ENCODE data around the gene PSG11. TPM values are rescaled to one million over a fixed set of nuclear protein-coding genes. Genes with fewer than 3 reads are reported as not detected.

Gene PSG11
- total and polyA plus RNA-seq, 9 of the 15 experiments (the other 6 are each of a cell fraction or from before 2014, with no cell fraction given): not detected

GRCh38 chr19:42961119-42961518 is 65.2 kb downstream of the PSG11 start:
- FAIRE-seq (no peak), ATAC-seq (no peak), DNase-seq (ENCODE audit: extremely low read depth in 1 of 4, low spot score in 3 of 4) (no peak)
- no peaks in the 10 kb centered on the region for H4K20me1 ChIP-seq (replicated peaks; ENCODE audit: control insufficient read depth, insufficient read depth, low read length)
- no peaks in the 10 kb centered on the region for H3K4me1 ChIP-seq (replicated peaks in 1 of 2; ENCODE audit: control insufficient read depth in 2 of 2, insufficient read depth in 2 of 2, low read length in 2 of 2)
- H3K9me1 ChIP-seq (ENCODE audit: control insufficient read depth, insufficient read depth, low read length): no peaks in the 10 kb centered on the region
- intact Hi-C loops (cut with micrococcal nuclease) (no loop called here), in situ Hi-C loops (cut with MboI) (no loop called here)
- no peaks in the 10 kb centered on the region for H3K27me3 ChIP-seq (ENCODE audit: control insufficient read depth in 2 of 2, insufficient read depth in 2 of 2, low read length in 2 of 2)
- no peak for TF ChIP-seq USF1 (CRISPR knock-in tag; IDR thresholded peaks at IDR 0.05)
- no peak for TF ChIP-seq TSHZ1 (CRISPR knock-in tag; IDR thresholded peaks at IDR 0.05)
- TF ChIP-seq TRIM24 (IDR thresholded peaks at IDR 0.05): no peak
- TF ChIP-seq NFYB (IDR thresholded peaks at IDR 0.05; ENCODE audit: extremely low read depth, insufficient read length): no peak
- no peak for TF ChIP-seq CHD1 (IDR thresholded peaks at IDR 0.05; ENCODE audit: low read length)
- no peak for TF ChIP-seq DDX20 (tag; IDR thresholded peaks at IDR 0.05; ENCODE audit: low read depth)
- TF ChIP-seq MYBL2 (IDR thresholded peaks at IDR 0.05; ENCODE audit: low read depth): no peak
- TF ChIP-seq MYBL2 (CRISPR knock-in tag; IDR thresholded peaks at IDR 0.05; ENCODE audit: borderline replicate concordance): no peak
- TF ChIP-seq SREBF2 (CRISPR knock-in tag; IDR thresholded peaks at IDR 0.05): no peak
- no peak for TF ChIP-seq ZNF780A (CRISPR knock-in tag; IDR thresholded peaks at IDR 0.05)
- no peak for TF ChIP-seq NUFIP1 (IDR thresholded peaks at IDR 0.05; ENCODE audit: partially characterized antibody)
- no peak for TF ChIP-seq MCM5 (IDR thresholded peaks at IDR 0.05; ENCODE audit: low read depth)
- TF ChIP-seq HDAC3 (IDR thresholded peaks at IDR 0.05; ENCODE audit: borderline replicate concordance, partially characterized antibody): no peak
- no peak for TF ChIP-seq PYGO2 (tag; IDR thresholded peaks at IDR 0.05)
- TF ChIP-seq L3MBTL2 (IDR thresholded peaks at IDR 0.05): no peak
- TF ChIP-seq MTA3 (IDR thresholded peaks at IDR 0.05; ENCODE audit: borderline replicate concordance): no peak
- no peak for TF ChIP-seq ZNF354B (CRISPR knock-in tag; IDR thresholded peaks at IDR 0.05)
- TF ChIP-seq KAT2B (IDR thresholded peaks at IDR 0.05; ENCODE audit: low read depth, low read length): no peak
- TF ChIP-seq POLR2G (IDR thresholded peaks at IDR 0.05; ENCODE audit: low read depth, low read length): no peak
- TF ChIP-seq NFATC3 (IDR thresholded peaks at IDR 0.05): no peak
- no peak for TF ChIP-seq PRPF4 (IDR thresholded peaks at IDR 0.05; ENCODE audit: insufficient read depth, low read depth, low read length, poor library complexity, severe bottlenecking)
- H3K9me3 ChIP-seq (replicated peaks; ENCODE audit: control insufficient read depth, insufficient read depth, low read depth, low read length): no peaks in the 10 kb centered on the region
- H3K9ac ChIP-seq (ENCODE audit: insufficient read depth in 1 of 2, low read depth in 2 of 2, low read length in 2 of 2): no peak overlapping the region
- 3% methylated on average over 6 of the region's 6 CpGs for WGBS (ENCODE audit: insufficient coverage, low coverage, missing lambda C conversion rate)
- no peak overlapping the region for H3K4me3 ChIP-seq
- H3K27ac ChIP-seq (ENCODE audit: extremely low read depth, low read depth, low read length): no peak overlapping the region
- no peak overlapping the region for H2AFZ ChIP-seq (ENCODE audit: low read depth, low read length)
- ChIA-PET POLR2A (no interaction called here), CTCF (ENCODE audit: low intra/inter-chr PET ratio) (no interaction called here)
- BruUV-seq (replicated peaks): no TSS peak
- no peaks in the 10 kb centered on the region for H3K36me3 ChIP-seq (ENCODE audit: control insufficient read depth, insufficient read depth, low read length)
- no peak overlapping the region for H3K4me2 ChIP-seq (ENCODE audit: insufficient read depth, low read length)
- H3K79me2 ChIP-seq (ENCODE audit: control insufficient read depth, insufficient read depth, low read length): no peaks in the 10 kb centered on the region

Measured in K562 (cell line).